NB4 (cell line): Measurements from ENCODE around the gene ATXN1.

Experiments used
- POLR2A ChIP-seq: IDR thresholded peaks from 2 replicates; pipeline ENCODE4 v1.6.1; 2011; ENCODE audit warnings: mild to moderate bottlenecking; ENCODE audit not compliant: insufficient read length; ENCODE audit errors: extremely low read depth
- TF ChIP-seq, protein P1 (sequence below): IDR thresholded peaks from one replicate; pipeline ENCODE4 v1.5.1; 2012; ENCODE audit warnings: low read depth, low read length
- TF ChIP-seq, protein P2 (sequence below): IDR thresholded peaks from 2 replicates; pipeline ENCODE4 v1.6.1; 2011; ENCODE audit warnings: low read depth, low read length

DNA sequence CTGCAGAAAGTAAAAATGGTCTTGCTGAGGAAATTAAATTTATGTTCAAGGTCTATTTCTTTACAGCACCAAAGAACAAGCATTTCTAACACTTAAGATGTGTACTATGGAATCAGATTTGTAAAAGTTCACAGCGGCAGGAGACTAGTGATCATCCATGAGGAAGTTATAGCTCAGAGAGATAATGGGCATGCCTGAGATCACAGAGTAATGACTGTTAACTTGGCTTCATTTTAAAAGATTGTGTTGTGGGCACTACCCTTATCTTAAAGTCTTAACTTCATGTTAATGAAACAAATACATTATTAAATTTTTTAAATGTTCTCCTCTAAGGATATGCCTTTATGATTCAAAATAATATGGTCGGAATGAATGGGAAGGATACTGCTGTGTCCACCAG lies 354.3 kb downstream of the ATXN1 start:
- TF ChIP-seq, protein P1, sequence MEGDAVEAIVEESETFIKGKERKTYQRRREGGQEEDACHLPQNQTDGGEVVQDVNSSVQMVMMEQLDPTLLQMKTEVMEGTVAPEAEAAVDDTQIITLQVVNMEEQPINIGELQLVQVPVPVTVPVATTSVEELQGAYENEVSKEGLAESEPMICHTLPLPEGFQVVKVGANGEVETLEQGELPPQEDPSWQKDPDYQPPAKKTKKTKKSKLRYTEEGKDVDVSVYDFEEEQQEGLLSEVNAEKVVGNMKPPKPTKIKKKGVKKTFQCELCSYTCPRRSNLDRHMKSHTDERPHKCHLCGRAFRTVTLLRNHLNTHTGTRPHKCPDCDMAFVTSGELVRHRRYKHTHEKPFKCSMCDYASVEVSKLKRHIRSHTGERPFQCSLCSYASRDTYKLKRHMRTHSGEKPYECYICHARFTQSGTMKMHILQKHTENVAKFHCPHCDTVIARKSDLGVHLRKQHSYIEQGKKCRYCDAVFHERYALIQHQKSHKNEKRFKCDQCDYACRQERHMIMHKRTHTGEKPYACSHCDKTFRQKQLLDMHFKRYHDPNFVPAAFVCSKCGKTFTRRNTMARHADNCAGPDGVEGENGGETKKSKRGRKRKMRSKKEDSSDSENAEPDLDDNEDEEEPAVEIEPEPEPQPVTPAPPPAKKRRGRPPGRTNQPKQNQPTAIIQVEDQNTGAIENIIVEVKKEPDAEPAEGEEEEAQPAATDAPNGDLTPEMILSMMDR, result no peak
- TF ChIP-seq, protein P2, sequence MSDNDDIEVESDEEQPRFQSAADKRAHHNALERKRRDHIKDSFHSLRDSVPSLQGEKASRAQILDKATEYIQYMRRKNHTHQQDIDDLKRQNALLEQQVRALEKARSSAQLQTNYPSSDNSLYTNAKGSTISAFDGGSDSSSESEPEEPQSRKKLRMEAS, result no peak
- TF ChIP-seq POLR2A, result no peak
